KMS-11 (cell line): ENCODE results near the gene SPRING1.

Experiments
- H2AFZ ChIP-seq: fragments of 200-600 bp; sonication (generic); 2 replicates; pipeline ENCODE4 v1.6.1; 2016; ENCODE audit warnings: antibody characterized with exemption, mixed run types, low read depth
- H3K27ac ChIP-seq: fragments of 200-600 bp; sonication (generic); 2 replicates; pipeline ENCODE4 v1.6.1; 2016; ENCODE audit warnings: mild to moderate bottlenecking, mixed run types
- H3K27me3 ChIP-seq: fragments of 200-600 bp; sonication (generic); 2 replicates; pipeline ENCODE4 v1.6.1; 2017; ENCODE audit warnings: mild to moderate bottlenecking, low read depth, mixed run types, moderate library complexity; ENCODE audit not compliant: insufficient read depth
- H3K36me3 ChIP-seq: fragments of 200-600 bp; sonication (generic); 2 replicates; pipeline ENCODE4 v1.6.1; 2017; ENCODE audit warnings: mild to moderate bottlenecking, mixed run types; ENCODE audit not compliant: insufficient read depth
- H3K4me1 ChIP-seq: fragments of 200-600 bp; sonication (generic); 2 replicates; pipeline ENCODE4 v1.6.1; 2016; ENCODE audit warnings: mild to moderate bottlenecking, low read depth, mixed run types; ENCODE audit not compliant: poor library complexity, severe bottlenecking
- H3K4me2 ChIP-seq: fragments of 200-600 bp; sonication (generic); 2 replicates; pipeline ENCODE4 v1.7.0; 2016; ENCODE audit warnings: mild to moderate bottlenecking, mixed run types
- H3K4me3 ChIP-seq: fragments of 200-600 bp; sonication (generic); IDR thresholded peaks from 2 replicates; pipeline ENCODE4 v1.6.1; 2017; ENCODE audit warnings: low read depth, low read length, mixed read lengths; ENCODE audit not compliant: insufficient read depth
- H3K79me2 ChIP-seq: fragments of 200-600 bp; sonication (generic); 2 replicates; pipeline ENCODE4 v1.6.1; 2016; ENCODE audit warnings: low read depth, mixed run types; ENCODE audit not compliant: insufficient read depth
- H3K9ac ChIP-seq: fragments of 200-600 bp; sonication (generic); 2 replicates; pipeline ENCODE4 v1.6.1; 2016; ENCODE audit warnings: mild to moderate bottlenecking, mixed run types
- H4K20me1 ChIP-seq: fragments of 200-600 bp; sonication (generic); 2 replicates; pipeline ENCODE4 v1.6.1; 2016; ENCODE audit warnings: mild to moderate bottlenecking, mixed run types; ENCODE audit not compliant: insufficient read depth
- CTCF ChIP-seq: fragments of 200-600 bp; sonication (generic); conservative IDR thresholded peaks from 2 replicates; pipeline ENCODE4 v1.6.1; 2017; ENCODE audit warnings: low read depth, mild to moderate bottlenecking, antibody characterized with exemption, low read length, moderate library complexity, mixed read lengths

SPRING1 gene

GRCh38 chr12:116689521-116689920, 48.3 kb downstream of the SPRING1 start:
- H4K20me1 ChIP-seq: no peaks in the 10 kb centered on the region
- no peak overlapping the region for H3K27ac ChIP-seq
- no peaks in the 10 kb centered on the region for H3K27me3 ChIP-seq
- H3K4me2 ChIP-seq: no peak overlapping the region
- no peak overlapping the region for H3K9ac ChIP-seq
- H3K4me1 ChIP-seq: no peaks in the 10 kb centered on the region
- H3K36me3 ChIP-seq: no peaks in the 10 kb centered on the region
- no peak for TF ChIP-seq CTCF
- H2AFZ ChIP-seq: no peak overlapping the region
- no peak overlapping the region for H3K4me3 ChIP-seq
- H3K79me2 ChIP-seq: no peaks in the 10 kb centered on the region
